GM12801 (cell line): ENCODE data around the gene PDE4A.

Experiments used
- TF ChIP-seq, protein P1 (sequence below): IDR thresholded peaks from one replicate; pipeline ENCODE4 v1.5.1; 2011; ENCODE audit warnings: control low read depth; ENCODE audit not compliant: insufficient read length; ENCODE audit errors: extremely low read depth

Gene PDE4A

DNA sequence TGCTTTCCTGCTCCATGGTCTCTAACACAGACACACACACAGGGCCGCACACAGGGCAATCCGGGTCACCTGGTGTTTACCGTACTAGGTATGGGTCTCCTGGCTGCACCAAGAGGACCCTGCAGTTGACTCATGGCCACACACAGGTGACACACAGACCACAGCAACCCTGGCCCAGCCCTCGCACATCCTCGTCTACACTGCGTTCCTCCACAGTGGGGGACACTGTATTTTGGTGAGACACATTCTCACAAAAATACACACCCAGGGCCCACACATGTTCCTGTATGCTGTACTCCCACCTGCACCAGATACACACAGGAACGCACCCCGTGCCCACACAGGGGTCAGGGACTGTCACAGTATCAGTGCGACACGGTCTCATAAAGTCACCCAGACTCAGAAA, 12.8 kb downstream of the PDE4A start:
- TF ChIP-seq, protein P1, sequence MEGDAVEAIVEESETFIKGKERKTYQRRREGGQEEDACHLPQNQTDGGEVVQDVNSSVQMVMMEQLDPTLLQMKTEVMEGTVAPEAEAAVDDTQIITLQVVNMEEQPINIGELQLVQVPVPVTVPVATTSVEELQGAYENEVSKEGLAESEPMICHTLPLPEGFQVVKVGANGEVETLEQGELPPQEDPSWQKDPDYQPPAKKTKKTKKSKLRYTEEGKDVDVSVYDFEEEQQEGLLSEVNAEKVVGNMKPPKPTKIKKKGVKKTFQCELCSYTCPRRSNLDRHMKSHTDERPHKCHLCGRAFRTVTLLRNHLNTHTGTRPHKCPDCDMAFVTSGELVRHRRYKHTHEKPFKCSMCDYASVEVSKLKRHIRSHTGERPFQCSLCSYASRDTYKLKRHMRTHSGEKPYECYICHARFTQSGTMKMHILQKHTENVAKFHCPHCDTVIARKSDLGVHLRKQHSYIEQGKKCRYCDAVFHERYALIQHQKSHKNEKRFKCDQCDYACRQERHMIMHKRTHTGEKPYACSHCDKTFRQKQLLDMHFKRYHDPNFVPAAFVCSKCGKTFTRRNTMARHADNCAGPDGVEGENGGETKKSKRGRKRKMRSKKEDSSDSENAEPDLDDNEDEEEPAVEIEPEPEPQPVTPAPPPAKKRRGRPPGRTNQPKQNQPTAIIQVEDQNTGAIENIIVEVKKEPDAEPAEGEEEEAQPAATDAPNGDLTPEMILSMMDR, result no peak

DNA sequence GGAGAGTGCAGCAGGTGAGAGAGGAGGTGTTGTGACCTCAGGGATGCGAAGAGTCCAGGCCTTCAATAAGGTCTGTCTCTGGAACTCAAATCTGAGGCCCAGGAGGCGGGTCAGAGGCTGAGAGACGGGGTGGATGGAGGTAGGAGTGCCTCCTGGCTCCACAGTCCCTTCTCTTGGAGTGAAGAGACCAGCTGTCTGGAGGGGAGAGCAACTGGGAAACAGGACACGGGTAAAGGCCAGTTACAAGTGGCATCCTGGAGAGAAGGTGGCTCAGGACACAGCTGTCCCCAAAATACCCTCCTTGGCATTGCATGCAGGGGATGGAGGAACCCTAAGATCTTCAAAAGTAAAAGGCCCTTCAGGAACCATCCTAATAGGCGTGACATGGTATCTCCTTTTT, 19.2 kb downstream of the PDE4A start:
- TF ChIP-seq, protein P1, result no peak

DNA sequence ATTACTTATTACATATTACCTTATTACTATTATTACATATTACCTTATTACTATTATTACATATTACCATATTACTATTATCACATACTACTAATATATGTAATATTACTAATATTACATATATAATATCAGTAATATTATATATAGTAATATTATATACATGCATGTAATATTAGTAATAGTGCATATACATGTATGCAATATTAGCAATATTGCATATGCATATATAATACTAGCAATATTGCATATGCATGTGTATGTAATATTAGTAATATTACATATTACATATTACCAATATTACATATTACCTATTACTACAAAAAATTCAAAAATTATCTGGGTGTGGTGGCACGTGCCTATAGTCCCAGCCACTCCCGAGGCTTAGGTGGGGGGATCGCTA, 22.4 kb downstream of the PDE4A start:
- TF ChIP-seq, protein P1, result no peak

DNA sequence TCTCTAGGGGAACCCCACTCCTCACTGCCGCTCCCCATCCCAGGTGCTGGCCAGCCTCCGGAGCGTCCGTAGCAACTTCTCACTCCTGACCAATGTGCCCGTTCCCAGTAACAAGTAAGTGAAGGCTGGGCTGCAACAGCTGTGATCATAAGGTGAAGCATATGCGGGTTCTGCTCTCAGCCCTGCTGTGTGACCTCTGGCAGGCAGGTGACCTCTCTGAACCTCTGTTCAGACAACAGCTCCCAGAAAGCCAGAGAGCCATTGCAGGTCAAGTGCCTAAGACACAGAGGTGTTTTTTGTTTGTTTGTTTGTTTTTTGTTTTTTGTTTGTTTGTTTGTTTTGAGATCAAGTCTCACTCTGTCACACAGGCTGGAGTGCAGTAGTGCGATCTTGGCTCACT, 28.7 kb downstream of the PDE4A start:
- TF ChIP-seq, protein P1, result no peak

DNA sequence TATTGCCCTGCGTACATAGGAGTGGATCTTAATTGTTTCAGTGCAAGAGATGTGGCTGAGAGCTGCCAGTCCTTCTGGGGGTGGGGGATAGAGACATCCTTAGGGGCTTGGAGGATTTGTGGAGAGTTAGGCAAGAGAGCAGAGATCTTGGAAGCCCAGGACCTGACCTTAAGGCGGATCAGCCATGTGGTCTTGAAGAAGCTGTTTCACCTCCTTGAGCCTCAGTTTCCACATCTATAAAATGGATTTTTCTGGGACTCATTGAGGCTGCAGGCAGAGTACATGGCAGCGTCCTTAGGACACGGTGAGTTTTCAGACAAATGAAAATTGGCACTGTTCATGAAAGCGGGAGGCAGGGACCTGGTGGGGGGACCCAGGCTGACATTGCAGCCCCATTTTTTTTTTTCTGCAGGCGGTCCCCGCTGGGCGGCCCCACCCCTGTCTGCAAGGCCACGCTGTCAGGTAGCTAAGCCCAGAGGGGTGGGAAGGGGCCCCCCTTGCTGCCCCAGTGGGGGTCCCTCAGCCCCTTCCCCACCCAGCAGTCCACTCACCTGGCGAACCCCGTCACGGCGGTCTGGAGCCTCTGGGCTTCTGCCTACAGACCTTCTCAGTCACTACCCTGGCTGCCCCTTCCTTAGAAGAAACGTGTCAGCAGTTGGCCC, 30.0 kb downstream of the PDE4A start:
- TF ChIP-seq, protein P1, result no peak

DNA sequence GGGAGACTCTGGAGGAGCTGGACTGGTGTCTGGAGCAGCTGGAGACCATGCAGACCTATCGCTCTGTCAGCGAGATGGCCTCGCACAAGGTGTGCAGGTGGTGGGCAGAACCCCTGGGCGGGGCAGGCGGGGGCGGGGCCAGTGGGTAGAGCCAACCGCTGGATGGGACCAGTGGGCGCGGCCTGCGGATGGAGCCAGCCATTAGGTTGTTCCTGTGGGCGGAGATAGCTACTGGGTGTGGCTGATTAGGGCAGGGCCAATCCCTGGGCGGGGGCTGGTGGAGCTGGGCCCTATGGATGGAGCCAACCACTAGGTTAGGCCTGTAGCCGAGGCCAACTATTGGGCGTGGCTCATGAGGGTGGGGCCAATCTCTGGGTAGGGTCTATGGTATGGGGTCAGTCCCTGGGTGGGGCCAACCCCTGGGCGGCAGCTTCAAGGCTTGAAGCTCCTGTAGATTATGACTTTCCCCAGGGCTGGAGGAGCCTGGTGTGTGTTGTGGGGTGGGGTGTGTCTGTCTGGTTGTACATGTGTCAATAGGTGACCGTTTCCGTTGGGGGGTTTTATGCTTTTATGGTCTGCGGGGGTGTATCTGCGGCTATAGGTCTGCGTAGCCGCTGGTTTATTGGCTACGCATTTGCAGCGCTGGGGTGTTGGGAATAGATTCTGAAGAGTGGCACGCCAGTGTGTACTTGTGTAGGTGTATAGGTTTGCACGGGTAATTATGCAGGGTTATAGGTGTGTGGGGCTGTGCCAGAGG, 30.7 kb downstream of the PDE4A start:
- TF ChIP-seq, protein P1, result no peak

DNA sequence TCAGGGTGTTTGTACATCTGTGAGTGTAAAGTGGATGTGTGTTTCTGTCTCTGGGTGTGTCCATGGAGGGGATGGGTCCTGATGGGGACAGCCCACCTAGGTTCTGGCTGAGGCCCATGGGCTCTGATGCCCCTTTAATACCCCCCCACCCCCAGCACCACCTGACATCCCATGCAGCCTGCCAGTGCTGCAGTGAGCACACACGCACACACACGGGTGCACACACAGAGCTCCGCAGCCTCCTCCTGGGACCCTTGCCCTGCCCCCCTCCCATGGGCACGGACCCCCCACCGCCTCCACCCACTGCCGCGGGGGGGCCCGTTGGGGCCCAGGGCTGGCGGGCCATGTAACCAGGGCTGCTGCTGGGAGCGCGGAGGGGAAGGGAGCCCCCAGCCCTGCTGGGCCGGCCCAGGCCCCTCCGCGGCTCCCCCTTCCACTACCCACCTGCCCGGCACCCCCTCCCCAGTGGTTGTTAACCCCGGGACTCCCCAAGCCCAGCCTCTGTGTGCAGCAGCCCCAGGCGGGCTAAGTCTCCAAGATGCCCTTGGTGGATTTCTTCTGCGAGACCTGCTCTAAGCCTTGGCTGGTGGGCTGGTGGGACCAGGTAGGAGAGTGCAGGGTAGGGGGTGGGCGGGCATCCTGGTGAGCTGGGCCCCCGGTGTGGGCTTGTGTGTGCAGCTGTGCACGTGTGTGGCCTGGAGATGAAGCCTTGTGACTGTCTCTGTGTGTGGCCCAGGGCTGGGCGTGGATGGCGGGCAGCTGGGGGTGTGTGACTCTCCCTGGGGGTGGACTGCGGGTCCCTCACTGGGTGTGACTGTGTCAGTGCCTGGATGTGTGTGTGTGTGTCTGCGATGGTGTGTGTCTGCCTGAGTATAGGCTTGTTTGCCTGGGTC, 32.6 kb downstream of the PDE4A start:
- TF ChIP-seq, protein P1, result no peak
